Measurements from ENCODE around the gene MCM8. TPM values are rescaled to one million over a fixed set of nuclear protein-coding genes. Genes with fewer than 3 reads are reported as not detected.
"Not testable (repeated sequence)": the region's sequence is repeated elsewhere in the genome, so short reads cannot be mapped to it uniquely, and the experiment has no call there.

The MCM8 gene
- total RNA-seq, 1 experiment from 2014 or later: 25.9 TPM

DNA sequence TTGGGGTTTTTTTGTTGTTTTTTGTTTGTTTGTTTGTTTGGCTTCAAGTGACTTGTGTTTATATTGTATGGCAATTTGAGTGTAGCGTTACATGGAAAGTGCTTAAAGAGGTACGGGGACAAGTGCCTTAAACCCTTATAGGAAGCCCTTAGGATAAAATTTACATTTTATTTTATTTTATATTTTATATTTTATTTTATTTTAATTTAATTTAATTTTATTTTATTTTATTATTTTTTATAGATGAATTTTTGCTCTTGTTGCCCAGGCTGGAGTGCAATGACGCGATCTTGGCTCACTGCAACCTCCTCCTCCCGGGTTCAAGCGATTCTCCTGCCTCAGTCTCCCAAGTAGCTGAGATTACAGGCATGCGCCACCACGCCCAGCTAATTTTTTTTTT is 82.5 kb downstream of the MCM8 start:
- DNase-seq (ENCODE audit: low read depth); in situ Hi-C loops (cut with HindIII; ENCODE audit: low pct_unique_long_range_greater_than_20kb, low sequenced_read_pairs): not testable (repeated sequence)

DNA sequence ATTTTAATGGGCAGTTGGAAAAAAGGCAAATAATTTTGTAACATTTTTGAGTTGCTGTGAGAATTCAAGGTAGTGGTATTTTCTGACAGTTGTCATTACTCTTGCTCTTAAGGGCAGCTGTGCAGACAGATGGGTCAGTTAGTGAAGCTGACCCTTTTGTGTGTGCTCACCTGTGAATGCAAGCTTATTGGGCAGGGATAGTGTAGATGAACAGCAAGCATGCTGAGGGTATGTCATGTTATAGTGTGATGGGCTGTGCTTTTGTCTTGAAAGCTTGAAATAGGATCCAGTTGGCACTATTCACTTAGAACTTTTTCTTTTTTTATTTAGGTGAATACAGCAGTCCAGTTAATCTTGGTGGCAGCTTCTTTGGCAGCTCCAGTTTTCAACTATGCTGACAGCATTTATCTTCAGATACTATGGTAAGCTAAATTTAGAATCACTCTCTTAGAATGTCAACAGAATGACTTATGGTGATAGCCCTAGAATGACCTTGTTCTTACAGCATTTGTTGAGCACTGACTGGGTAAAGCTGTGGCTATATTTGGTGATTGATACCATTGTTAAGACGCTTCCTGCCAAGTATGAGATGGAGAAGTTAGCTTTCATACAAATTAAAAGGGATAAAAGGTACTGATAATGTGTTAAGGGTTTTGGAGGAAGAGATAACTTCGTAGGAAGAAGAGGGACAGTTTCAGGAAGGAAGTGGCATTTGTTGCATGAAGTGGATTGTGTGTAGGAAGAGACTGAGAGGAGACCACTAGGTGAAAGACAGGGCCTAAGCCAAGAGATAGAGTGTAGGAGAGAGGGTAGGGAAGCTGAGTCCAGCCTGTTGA is 83.9 kb downstream of the MCM8 start:
- in situ Hi-C loops (cut with HindIII; ENCODE audit: low pct_unique_long_range_greater_than_20kb, low sequenced_read_pairs): no loop called here
- DNase-seq (ENCODE audit: low read depth): no peak

DNA sequence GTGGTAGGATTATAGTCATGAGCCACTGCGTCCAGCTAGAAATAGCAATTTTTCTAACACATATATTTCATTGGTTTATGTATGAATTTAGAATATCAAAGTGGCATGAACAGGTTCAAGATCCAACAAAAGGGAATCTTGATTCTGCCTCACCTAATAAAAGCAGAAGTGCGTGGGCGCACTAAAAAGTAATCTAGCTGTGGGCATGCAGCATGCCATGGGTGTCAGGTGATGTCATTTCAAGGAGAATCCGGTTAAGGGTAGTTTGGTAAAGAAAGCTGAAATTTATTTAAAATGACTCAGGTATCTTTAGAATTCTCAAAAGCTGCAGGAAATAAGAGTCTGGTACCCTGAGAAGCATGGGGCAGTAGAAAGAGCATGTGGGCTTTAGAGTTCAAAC is 85.8 kb downstream of the MCM8 start:
- in situ Hi-C loops (cut with HindIII; ENCODE audit: low pct_unique_long_range_greater_than_20kb, low sequenced_read_pairs): no loop called here
- DNase-seq (ENCODE audit: low read depth): no peak

DNA sequence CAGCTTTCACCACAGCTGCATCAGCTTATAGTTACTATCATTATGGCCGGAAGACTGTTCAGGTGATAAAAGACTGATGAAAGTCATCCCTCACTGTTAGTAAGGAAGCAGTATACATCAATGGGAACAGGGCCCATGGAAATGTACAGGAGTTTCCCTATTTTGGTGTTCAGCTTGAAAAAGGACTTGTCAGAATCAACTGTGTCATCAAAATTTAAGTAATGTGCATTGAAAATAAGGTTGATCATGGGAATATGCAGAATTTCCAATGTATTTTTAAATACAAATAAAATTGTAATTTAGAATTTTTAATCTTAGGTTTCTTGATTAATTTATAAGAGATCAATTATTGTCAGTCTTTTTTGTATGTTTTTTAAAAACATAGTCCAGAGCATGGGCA is 86.6 kb downstream of the MCM8 start:
- DNase-seq (ENCODE audit: low read depth): no peak
- in situ Hi-C loops (cut with HindIII; ENCODE audit: low pct_unique_long_range_greater_than_20kb, low sequenced_read_pairs): no loop called here

DNA sequence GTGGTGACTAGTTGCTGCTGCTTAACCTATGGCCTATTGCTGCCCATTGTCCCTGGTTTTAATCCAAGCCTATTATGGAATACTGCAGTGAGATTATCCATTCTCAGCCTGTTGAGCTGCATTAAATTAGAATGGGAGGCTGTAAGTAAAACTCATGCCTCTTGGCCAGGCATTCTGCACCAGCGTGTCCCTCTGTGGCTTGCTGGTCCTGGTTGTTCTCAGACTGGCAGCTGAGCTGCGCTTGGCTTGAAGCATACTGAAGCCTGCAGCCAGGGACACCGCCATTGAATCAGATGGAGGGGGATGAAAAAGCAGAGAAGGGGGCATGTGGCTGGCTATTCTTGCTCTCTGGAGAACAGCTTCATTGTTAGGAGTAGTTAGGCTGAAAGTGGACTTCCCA is 87.8 kb downstream of the MCM8 start:
- DNase-seq (ENCODE audit: low read depth): no peak
- in situ Hi-C loops (cut with HindIII; ENCODE audit: low pct_unique_long_range_greater_than_20kb, low sequenced_read_pairs): no loop called here

DNA sequence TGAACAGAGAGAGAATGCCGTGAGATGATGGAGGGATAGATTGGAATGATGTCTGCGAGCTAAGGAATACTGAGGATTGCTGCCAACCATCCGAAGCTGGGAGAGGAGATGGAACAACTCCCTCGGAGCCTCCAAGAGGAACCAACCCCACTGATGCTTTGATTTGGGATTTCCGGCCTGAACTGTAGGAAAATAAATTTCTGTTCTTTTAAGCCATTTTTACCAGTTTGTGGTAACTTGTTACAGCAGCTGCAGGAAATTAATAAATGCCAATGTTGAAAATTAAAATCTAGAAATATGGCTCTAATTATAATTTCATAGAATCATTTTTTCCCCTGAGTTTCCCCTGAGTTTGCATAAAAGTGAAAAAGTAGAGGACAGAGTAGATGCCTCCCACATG is 89.3 kb downstream of the MCM8 start:
- in situ Hi-C loops (cut with HindIII; ENCODE audit: low pct_unique_long_range_greater_than_20kb, low sequenced_read_pairs): no loop called here

DNA sequence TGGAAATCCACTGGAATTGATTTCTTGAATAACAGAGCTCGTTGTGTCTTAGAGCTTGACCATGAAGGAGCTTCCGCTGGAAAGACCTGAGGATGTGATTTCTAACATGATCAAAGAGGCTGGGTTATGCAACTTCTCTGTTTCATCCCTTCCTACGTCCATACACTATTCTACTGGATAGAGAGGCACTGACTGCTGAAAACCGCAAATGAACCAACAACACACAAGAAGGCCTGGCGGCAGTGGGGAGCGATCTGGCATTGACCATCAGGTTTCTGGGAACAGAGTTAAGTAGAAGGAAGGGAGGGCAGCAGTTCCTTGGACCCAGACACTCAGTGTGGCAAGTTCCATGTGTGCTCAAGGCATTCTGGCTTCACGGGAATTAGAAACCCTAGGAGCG is 90.1 kb downstream of the MCM8 start:
- in situ Hi-C loops (cut with HindIII; ENCODE audit: low pct_unique_long_range_greater_than_20kb, low sequenced_read_pairs): no loop called here
- no peak for DNase-seq (ENCODE audit: low read depth)

More for the DNA sequence above, 89.3 kb downstream of the MCM8 start:
- no peak for DNase-seq (ENCODE audit: low read depth)

DNA sequence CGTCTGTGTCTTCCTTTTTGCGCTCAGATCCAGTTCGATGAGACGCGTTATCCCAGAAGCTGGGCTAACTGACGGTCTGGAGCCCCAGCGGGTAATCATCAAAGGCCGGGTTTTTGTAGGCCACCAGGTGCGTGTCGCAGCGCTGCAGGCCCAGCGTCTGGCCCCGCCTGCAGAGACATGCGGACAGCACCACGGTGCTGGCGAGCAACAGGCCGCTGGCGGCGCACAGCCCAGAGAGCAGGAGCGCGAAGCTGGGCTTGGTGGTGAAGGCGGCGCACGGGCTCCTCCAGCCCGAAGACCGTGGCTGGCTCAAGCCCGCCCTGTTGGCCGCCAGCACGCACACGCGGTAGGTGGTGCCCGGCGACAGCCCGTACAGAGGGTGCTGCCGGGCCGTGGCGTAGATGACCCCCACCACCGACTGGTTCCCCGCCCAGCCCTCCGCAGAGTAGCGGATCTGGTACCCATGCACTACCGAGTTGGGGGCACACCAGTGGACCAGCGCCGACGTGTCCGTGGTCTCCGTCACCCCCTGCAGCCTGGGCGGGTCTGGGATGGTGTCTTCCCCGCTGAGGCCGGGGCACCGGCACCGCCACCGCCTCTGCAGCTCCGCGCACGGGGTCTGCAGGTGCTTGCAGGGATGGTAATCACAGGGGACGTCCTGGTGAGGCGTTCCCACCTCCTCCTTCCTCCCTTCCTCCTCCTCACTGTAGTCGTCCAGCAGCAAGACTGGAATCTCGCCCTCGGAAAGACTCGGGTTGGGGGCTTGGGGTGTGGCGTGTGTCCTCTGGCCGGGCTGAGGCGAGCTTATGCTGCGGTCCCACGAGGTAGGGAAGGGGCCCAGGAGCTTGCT is 90.7 kb downstream of the MCM8 start:
- in situ Hi-C loops (cut with HindIII; ENCODE audit: low pct_unique_long_range_greater_than_20kb, low sequenced_read_pairs): no loop called here
- DNase-seq (ENCODE audit: low read depth): no peak

DNA sequence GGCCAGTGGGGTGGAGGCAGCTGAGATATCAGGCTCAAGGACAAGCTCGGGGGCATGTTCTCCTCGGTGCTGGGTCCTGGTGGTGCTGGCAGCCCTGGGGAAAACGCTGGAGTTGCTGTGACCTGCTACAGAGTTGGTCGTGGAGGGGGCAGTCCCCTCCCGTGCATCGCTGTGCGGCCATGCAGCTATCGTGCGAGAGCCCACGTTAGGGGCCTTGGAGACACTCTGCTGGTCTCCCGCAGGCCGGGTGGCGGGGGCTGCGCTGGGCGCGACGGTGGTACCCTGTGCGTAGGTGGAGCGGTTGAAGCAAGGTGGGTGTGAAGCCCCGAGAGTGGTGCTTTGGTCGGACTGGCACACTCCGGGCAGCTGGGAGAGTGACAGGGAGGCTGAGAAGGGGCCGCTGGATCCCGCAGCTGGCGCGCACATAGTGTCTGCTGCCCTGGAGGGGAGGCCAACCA is 91.4 kb downstream of the MCM8 start:
- DNase-seq (ENCODE audit: low read depth): no peak
- in situ Hi-C loops (cut with HindIII; ENCODE audit: low pct_unique_long_range_greater_than_20kb, low sequenced_read_pairs): no loop called here

DNA sequence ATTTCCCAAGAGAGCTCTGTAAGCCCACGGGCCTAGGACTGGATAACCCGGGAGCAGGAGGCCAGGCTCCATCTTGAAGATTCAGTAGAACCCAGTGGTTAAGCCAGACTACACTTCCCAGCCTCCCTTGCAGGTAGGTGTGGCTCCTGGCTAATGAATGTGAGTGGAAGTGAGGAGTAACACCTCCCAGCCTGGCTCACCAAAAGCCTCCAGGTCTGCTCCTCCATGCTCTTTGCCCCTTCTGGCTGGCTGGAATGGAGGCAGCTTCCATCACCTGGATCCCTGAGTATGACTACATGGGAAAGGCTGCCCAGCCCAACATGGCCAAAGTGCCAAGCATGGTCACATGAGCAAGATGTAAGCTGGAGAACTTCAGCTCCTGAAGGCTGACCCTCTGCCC is 93.7 kb downstream of the MCM8 start:
- DNase-seq (ENCODE audit: low read depth): peak; percentile 38
- in situ Hi-C loops (cut with HindIII; ENCODE audit: low pct_unique_long_range_greater_than_20kb, low sequenced_read_pairs): no loop called here

DNA sequence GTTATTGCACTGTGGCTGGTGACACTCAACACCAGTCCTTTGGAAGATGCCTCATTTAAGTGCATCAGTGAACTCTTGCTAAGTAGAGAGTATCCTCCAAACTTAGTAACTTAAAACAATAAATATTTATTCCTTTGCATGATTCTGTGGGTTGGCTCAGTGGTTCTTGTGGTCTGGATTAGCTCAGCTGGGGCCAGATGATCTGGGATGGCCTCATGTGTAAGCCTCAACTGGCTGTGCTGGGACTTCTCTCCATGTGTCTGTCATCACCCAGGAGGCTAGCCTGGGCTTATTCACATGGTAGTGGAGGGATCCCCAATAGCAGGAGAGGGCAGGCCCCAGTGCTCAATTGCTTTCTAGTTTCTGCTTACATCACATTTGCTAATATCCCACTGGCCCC is 95.1 kb downstream of the MCM8 start:
- DNase-seq (ENCODE audit: low read depth): no peak
- in situ Hi-C loops (cut with HindIII; ENCODE audit: low pct_unique_long_range_greater_than_20kb, low sequenced_read_pairs): no loop called here

DNA sequence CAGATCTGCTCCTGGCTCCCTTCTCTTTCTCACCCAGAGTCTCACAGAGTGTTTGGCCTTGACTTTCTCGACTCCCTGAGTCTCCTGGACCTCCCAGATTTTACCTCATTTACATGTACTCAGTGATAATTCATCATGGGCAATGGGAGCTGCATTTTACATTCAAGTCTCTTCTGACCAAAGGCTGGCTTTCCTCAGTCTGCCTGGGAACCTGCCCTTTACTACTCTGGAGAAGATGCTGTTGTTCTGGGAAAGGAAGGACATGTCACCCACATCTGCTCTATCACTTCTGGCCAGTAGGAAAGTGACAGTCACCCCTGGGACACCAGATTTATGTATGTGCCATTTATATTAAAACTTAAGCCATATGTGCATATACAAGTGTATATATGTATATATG is 96.0 kb downstream of the MCM8 start:
- in situ Hi-C loops (cut with HindIII; ENCODE audit: low pct_unique_long_range_greater_than_20kb, low sequenced_read_pairs): no loop called here
- no peak for DNase-seq (ENCODE audit: low read depth)

DNA sequence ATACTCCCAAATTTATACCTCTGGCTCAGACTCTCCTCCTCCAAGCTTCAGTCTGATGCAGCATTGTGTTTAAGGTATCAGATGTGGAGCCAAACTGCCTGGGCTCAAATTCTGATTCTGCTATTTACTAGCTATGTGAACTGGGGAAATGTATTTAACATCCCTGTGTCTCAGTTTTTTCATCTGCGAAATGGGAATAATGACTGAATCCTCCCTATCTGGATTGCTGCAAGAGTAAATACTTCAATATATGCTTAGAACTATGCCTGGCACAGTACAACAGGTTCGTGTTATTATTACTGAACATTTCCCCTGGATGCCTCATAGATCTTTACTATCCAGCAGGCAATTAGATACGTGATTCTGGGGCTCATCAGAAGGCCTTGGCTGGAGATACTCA is 97.9 kb downstream of the MCM8 start:
- in situ Hi-C loops (cut with HindIII; ENCODE audit: low pct_unique_long_range_greater_than_20kb, low sequenced_read_pairs): no loop called here
- no peak for DNase-seq (ENCODE audit: low read depth)

Other genes with a start within 250 kb of the MCM8 start
- 10.1 and 11.8 TPM in 2 replicates for gene SHLD1, start 200.3 kb upstream of the MCM8 start, total RNA-seq (2014; rRNA removed; shearing (Covaris generic); ENCODE audit: low replicate concordance)
- not detected in 2 replicates for gene CHGB, start 39.1 kb upstream of the MCM8 start, total RNA-seq (2014; rRNA removed; shearing (Covaris generic); ENCODE audit: low replicate concordance)
- 19.7 and 23.4 TPM in 2 replicates for gene TRMT6, start 119 bp upstream of the MCM8 start, total RNA-seq (2014; rRNA removed; shearing (Covaris generic); ENCODE audit: low replicate concordance)
- 110 and 119 TPM in 2 replicates for gene CRLS1, start 55.5 kb downstream of the MCM8 start, total RNA-seq (2014; rRNA removed; shearing (Covaris generic); ENCODE audit: low replicate concordance)
- gene LRRN4, start 103.4 kb downstream of the MCM8 start, total RNA-seq (2014; rRNA removed; shearing (Covaris generic); ENCODE audit: low replicate concordance): 21.3 and 25.6 TPM in 2 replicates
- gene FERMT1, start 172.4 kb downstream of the MCM8 start, total RNA-seq (2014; rRNA removed; shearing (Covaris generic); ENCODE audit: low replicate concordance): 7.7 and 25.2 TPM in 2 replicates